OCI-LY1 (cell line): ENCODE measurements around the gene PDE4D.

Source experiments
- H2AFZ ChIP-seq: fragments of 200-600 bp; sonication (generic), shearing (Covaris generic); 2 replicates; pipeline ENCODE4 v1.6.0; 2014; ENCODE audit warnings: antibody characterized with exemption, mild to moderate bottlenecking, low read length
- H3F3A ChIP-seq: fragments of 200-600 bp; sonication (generic), shearing (Covaris generic); 2 replicates; pipeline ENCODE4 v1.6.0; 2014; ENCODE audit warnings: mild to moderate bottlenecking, antibody characterized with exemption, low read length, moderate library complexity; ENCODE audit not compliant: insufficient read depth
- H3K27ac ChIP-seq: fragments of 200-600 bp; sonication (generic); 2 replicates; pipeline ENCODE4 v1.5.1; 2014; ENCODE audit warnings: low read length, mixed run types, mild to moderate bottlenecking, low read depth; ENCODE audit not compliant: poor library complexity, severe bottlenecking
- H3K27me3 ChIP-seq: fragments of 200-600 bp; sonication (generic); 2 replicates; pipeline ENCODE4 v1.6.0; 2014; ENCODE audit warnings: antibody characterized with exemption, mild to moderate bottlenecking, low read length, moderate library complexity; ENCODE audit not compliant: insufficient read depth
- H3K36me3 ChIP-seq: fragments of 200-600 bp; sonication (generic); 2 replicates; pipeline ENCODE4 v1.6.1; 2014; ENCODE audit warnings: mild to moderate bottlenecking, antibody characterized with exemption, low read length, moderate library complexity, mixed read lengths; ENCODE audit not compliant: insufficient read depth
- H3K4me1 ChIP-seq: fragments of 200-600 bp; sonication (generic); 2 replicates; pipeline ENCODE4 v1.5.1; 2014; ENCODE audit warnings: mild to moderate bottlenecking, low read length, moderate library complexity; ENCODE audit not compliant: insufficient read depth, severe bottlenecking
- H3K4me2 ChIP-seq: fragments of 200-600 bp; sonication (generic), shearing (Covaris generic); 2 replicates; pipeline ENCODE4 v1.6.1; 2014; ENCODE audit warnings: low read length
- H3K4me3 ChIP-seq: fragments of 200-600 bp; sonication (generic); 2 replicates; pipeline ENCODE4 v1.5.1; 2014; ENCODE audit warnings: low read length, low read depth, mild to moderate bottlenecking, mixed read lengths; ENCODE audit not compliant: poor library complexity, severe bottlenecking
- H3K79me2 ChIP-seq: fragments of 200-600 bp; shearing (Covaris generic); 2 replicates; pipeline ENCODE4 v1.6.1; 2016; ENCODE audit warnings: mixed run types, low read length, mixed read lengths; ENCODE audit not compliant: insufficient read depth
- H3K9ac ChIP-seq: fragments of 200-600 bp; sonication (generic), shearing (Covaris generic); 2 replicates; pipeline ENCODE4 v1.6.1; 2014; ENCODE audit warnings: mild to moderate bottlenecking, low read length, mixed read lengths
- H3K9me2 ChIP-seq: fragments of 200-600 bp; sonication (generic), shearing (Covaris generic); 2 replicates; pipeline ENCODE4 v1.6.1; 2014; ENCODE audit warnings: low read depth, mild to moderate bottlenecking, low read length, mixed read lengths
- H3K9me3 ChIP-seq: fragments of 200-600 bp; shearing (Covaris generic); 2 replicates; pipeline ENCODE4 v1.6.1; 2014; ENCODE audit warnings: low read length, mixed read lengths
- H4K20me1 ChIP-seq: fragments of 200-600 bp; sonication (generic), shearing (Covaris generic); 2 replicates; pipeline ENCODE4 v1.6.0; 2016; ENCODE audit warnings: mild to moderate bottlenecking, low read length; ENCODE audit not compliant: insufficient read depth
- EZH2 ChIP-seq: fragments of 200-600 bp; sonication (generic), shearing (Covaris generic); IDR thresholded peaks from 2 replicates; pipeline ENCODE4 v1.8.0; 2017; ENCODE audit warnings: borderline replicate concordance, mixed run types, mild to moderate bottlenecking, antibody characterized with exemption, low read length, moderate library complexity, mixed read lengths
- TF ChIP-seq, protein P1 (sequence below): fragments of 200-600 bp; sonication (generic), shearing (Covaris generic); IDR thresholded peaks from 2 replicates; pipeline ENCODE4 v1.5.1; 2017; ENCODE audit warnings: mild to moderate bottlenecking, antibody characterized with exemption, low read length, moderate library complexity, mixed read lengths

The PDE4D gene

DNA sequence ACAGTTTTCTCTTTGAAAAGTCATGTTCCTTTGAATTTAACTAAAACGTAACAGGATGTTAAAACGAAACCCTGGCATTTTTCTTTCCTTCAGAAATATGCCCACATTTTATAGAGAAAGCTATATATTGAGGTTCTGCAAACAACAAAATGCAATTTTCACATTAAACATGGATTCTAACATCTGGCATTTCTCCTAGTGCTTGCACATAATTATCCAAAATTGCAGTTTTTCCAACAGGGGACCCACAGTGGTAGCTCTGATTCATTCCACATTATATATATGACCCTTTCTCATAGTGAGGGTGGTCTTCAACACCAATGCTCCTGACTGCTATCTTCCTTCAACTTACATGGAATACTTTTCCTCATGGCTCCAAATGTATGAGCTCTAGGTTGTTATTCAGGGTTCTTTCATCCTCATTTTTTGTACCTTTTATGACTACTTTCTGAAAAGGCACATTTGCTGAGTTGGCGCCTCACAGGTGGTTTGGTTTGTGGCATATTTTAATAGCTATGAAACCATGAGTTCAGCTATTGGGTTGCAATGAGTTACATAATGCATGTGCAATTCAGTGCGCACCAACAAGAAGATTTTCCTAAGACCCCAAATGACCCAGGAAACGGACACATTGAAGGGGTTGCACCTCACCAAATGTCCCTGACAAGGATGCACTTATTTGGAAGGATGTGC, 758.9 kb downstream of the PDE4D start:
- no peaks in the 10 kb centered on the region for H3K9me2 ChIP-seq
- no peaks in the 10 kb centered on the region for H3F3A ChIP-seq
- no peak for TF ChIP-seq EZH2
- TF ChIP-seq, protein P1, sequence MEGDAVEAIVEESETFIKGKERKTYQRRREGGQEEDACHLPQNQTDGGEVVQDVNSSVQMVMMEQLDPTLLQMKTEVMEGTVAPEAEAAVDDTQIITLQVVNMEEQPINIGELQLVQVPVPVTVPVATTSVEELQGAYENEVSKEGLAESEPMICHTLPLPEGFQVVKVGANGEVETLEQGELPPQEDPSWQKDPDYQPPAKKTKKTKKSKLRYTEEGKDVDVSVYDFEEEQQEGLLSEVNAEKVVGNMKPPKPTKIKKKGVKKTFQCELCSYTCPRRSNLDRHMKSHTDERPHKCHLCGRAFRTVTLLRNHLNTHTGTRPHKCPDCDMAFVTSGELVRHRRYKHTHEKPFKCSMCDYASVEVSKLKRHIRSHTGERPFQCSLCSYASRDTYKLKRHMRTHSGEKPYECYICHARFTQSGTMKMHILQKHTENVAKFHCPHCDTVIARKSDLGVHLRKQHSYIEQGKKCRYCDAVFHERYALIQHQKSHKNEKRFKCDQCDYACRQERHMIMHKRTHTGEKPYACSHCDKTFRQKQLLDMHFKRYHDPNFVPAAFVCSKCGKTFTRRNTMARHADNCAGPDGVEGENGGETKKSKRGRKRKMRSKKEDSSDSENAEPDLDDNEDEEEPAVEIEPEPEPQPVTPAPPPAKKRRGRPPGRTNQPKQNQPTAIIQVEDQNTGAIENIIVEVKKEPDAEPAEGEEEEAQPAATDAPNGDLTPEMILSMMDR = no peak
- H4K20me1 ChIP-seq = no peaks in the 10 kb centered on the region
- no peaks in the 10 kb centered on the region for H3K27me3 ChIP-seq
- no peaks in the 10 kb centered on the region for H3K9me3 ChIP-seq
- H3K4me2 ChIP-seq = no peak overlapping the region
- H3K36me3 ChIP-seq = no peaks in the 10 kb centered on the region
- no peak overlapping the region for H2AFZ ChIP-seq
- H3K79me2 ChIP-seq = no peaks in the 10 kb centered on the region
- H3K27ac ChIP-seq = no peak overlapping the region
- H3K4me1 ChIP-seq = no peaks in the 10 kb centered on the region
- H3K9ac ChIP-seq = no peak overlapping the region
- H3K4me3 ChIP-seq = no peak overlapping the region

DNA sequence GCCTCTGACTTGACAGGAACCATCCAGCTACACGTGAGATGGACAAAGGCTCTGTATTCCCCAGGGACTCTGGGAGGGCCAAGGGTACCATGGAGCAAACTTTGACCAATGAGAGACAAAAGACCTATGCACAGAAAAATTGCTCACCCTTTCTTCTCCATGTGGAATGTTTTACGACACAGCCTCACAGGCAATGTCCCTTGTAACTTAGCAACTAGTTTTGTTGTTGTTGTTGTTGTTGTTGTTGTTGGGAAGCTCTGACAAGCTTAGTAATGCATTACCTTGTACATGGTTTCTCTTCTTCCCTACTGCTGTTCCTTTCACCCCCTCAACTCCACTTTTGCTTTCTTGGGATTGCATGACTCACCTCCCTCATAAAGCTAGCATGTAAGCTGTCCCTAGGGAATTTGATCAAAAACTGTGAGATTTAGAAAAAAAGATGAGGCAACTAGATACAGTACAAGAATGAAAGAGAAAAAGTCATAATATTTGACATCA, 759.7 kb downstream of the PDE4D start:
- Histone ChIP-seq H2AFZ (no peak overlapping the region), H3F3A (no peaks in the 10 kb centered on the region), H3K9me3 (no peaks in the 10 kb centered on the region), H3K36me3 (no peaks in the 10 kb centered on the region), H3K4me2 (no peak overlapping the region), H4K20me1 (no peaks in the 10 kb centered on the region), H3K4me1 (no peaks in the 10 kb centered on the region), H3K27me3 (no peaks in the 10 kb centered on the region), H3K9ac (no peak overlapping the region), H3K27ac (no peak overlapping the region), H3K79me2 (no peaks in the 10 kb centered on the region), H3K4me3 (no peak overlapping the region), H3K9me2 (no peaks in the 10 kb centered on the region)
- TF ChIP-seq EZH2 = no peak
- TF ChIP-seq, protein P1 = no peak

DNA sequence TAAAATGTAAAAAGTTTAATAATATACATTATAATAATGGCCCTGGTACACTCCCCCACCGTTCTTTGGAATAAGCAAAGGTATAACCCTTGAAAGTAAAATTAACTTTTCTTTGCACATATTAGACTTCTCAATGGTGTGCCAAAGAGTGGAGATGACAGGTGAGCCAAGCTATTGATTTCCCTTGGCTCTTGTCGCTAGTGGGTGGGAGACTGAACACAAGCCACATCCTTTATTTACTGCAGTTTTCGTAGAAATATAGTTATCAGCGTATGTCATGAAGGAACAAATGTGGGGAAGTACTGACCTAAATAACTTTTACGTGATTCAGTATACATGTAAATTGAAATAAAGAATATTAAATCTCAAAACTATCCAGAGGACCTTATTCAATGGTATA, 761.4 kb downstream of the PDE4D start:
- H3K9me2 ChIP-seq = no peaks in the 10 kb centered on the region
- no peaks in the 10 kb centered on the region for H3F3A ChIP-seq
- no peak overlapping the region for H3K4me3 ChIP-seq
- no peak overlapping the region for H3K27ac ChIP-seq
- H3K9ac ChIP-seq = no peak overlapping the region
- H3K79me2 ChIP-seq = no peaks in the 10 kb centered on the region
- no peaks in the 10 kb centered on the region for H4K20me1 ChIP-seq
- no peaks in the 10 kb centered on the region for H3K9me3 ChIP-seq
- H3K4me1 ChIP-seq = peaks cover 2% of the 10 kb centered on the region
- H2AFZ ChIP-seq = no peak overlapping the region
- H3K27me3 ChIP-seq = no peaks in the 10 kb centered on the region
- TF ChIP-seq, protein P1 = no peak
- TF ChIP-seq EZH2 = no peak
- H3K4me2 ChIP-seq = no peak overlapping the region
- H3K36me3 ChIP-seq = no peaks in the 10 kb centered on the region
